Breast epithelium (tissue), 4 donors: ENCODE data around the gene ARFGEF2. TPM values are rescaled to one million over a fixed set of nuclear protein-coding genes. Genes with fewer than 3 reads are reported as not detected.

Experiments
- DNase-seq, 2 donors: peaks; one replicate each; pipeline ENCODE4 v3.0.0-alpha.2; 2019; ENCODE audit warnings: low spot score in 2 of 2
- H3K27ac ChIP-seq, 2 donors: fragments of 200-600 bp; sonication (generic) in 1 of 2; one replicate each; pipeline ENCODE4 v1.5.1; 2016 to 2019; ENCODE audit warnings: mild to moderate bottlenecking in 1 of 2
- H3K27me3 ChIP-seq, 2 donors: fragments of 200-600 bp; sonication (generic) in 1 of 2; one replicate each; pipeline versions ENCODE4 v1.5.1 to v1.6.0; 2017 to 2019; ENCODE audit warnings: control low read depth in 1 of 2, mild to moderate bottlenecking in 1 of 2
- H3K36me3 ChIP-seq: fragments of 200-600 bp; one replicate; pipeline ENCODE4 v1.5.1; 2019
- H3K4me1 ChIP-seq, 2 donors: fragments of 200-600 bp; sonication (generic); one replicate each; pipeline ENCODE4 v1.5.1; 2016 to 2019; ENCODE audit warnings: control low read depth in 1 of 2
- H3K4me3 ChIP-seq, 3 donors: fragments of 200-600 bp; sonication (generic); 1 replicate in 2 of 3; 2 replicates in 1 of 3; pipeline ENCODE4 v1.5.1; 2016 to 2019; ENCODE audit warnings: mild to moderate bottlenecking in 3 of 3, moderate library complexity in 2 of 3
- H3K9me3 ChIP-seq, 2 donors: fragments of 200-600 bp; sonication (generic) in 1 of 2; one replicate each; pipeline ENCODE4 v1.5.1; 2016 to 2019; ENCODE audit warnings: control low read depth in 1 of 2
- CTCF ChIP-seq, 3 donors: fragments of 450-650 bp; IDR thresholded peaks; one replicate each; pipeline ENCODE4 v1.5.1; 2016 to 2017; ENCODE audit warnings: antibody characterized with exemption in 3 of 3, mild to moderate bottlenecking in 3 of 3, moderate library complexity in 3 of 3
- POLR2A ChIP-seq: fragments of 450-650 bp; IDR thresholded peaks from one replicate; pipeline ENCODE4 v1.6.1; 2016; ENCODE audit warnings: antibody characterized with exemption, mild to moderate bottlenecking, moderate library complexity
- POLR2AphosphoS5 ChIP-seq, 3 donors: sonication (generic); formaldehyde crosslinking; IDR thresholded peaks; one replicate each; pipeline ENCODE4 v1.6.1; 2017; ENCODE audit warnings: antibody characterized with exemption in 3 of 3
- intact Hi-C: fragments of 100-400 bp; cut with DNase I; formaldehyde crosslinking; loops from one replicate; pipeline ENCODE4 v1.15.1; 2023; ENCODE audit warnings: low total_unique reads
- total RNA-seq, 3 donors: library from RNA; depleted of rRNA; stranded (reverse); fragments of >200 nt; gene quantifications; one replicate each; pipeline ENCODE4 v1.1.0, GENCODE V29; 2016

Gene ARFGEF2
- total RNA-seq, 3 donors from 2014 or later, result 37.1 to 61.6 (median 42.3) TPM

GRCh38 chr20:48906221-48906877 is 15.2 kb upstream of the ARFGEF2 start:
- Histone ChIP-seq H3K27ac (no peak overlapping the region), H3K4me1 (no peaks in the 10 kb centered on the region), H3K4me3 (no peak overlapping the region), H3K27me3 (no peaks in the 10 kb centered on the region), H3K36me3 (no peaks in the 10 kb centered on the region), H3K9me3 (peaks cover 0 to 3% of the 10 kb centered on the region in 2 donors)
- no peak for TF ChIP-seq CTCF (IDR thresholded peaks at IDR 0.05)
- no peak for TF ChIP-seq POLR2A
- no peak for TF ChIP-seq POLR2AphosphoS5 (IDR thresholded peaks at IDR 0.05)
- intact Hi-C loops, result loop anchor here (5.0 kb wide), 1 partner anchor 249 kb away; no protein-coding TSS in a partner anchor
- no peak for DNase-seq

GRCh38 chr20:48908656-48909319 is 12.7 kb upstream of the ARFGEF2 start:
- no peak for DNase-seq
- Histone ChIP-seq H3K4me1 (no peaks in the 10 kb centered on the region), H3K4me3 (no peak overlapping the region), H3K9me3 (peaks cover 0 to 3% of the 10 kb centered on the region in 2 donors), H3K27ac (no peak overlapping the region), H3K36me3 (no peaks in the 10 kb centered on the region), H3K27me3 (no peaks in the 10 kb centered on the region)
- TF ChIP-seq CTCF (IDR thresholded peaks at IDR 0.05) (no peak), POLR2A (no peak), POLR2AphosphoS5 (IDR thresholded peaks at IDR 0.05) (no peak)
- intact Hi-C loops, result loop anchor here (5.0 kb wide), 1 partner anchor 251 kb away; no protein-coding TSS in a partner anchor

- Histone ChIP-seq H3K4me1 (no peaks in the 10 kb centered on the region), H3K9me3 (peaks cover 0 to 3% of the 10 kb centered on the region in 2 donors), H3K27me3 (no peaks in the 10 kb centered on the region), H3K27ac (no peak overlapping the region), H3K36me3 (no peaks in the 10 kb centered on the region), H3K4me3 (no peak overlapping the region)
- TF ChIP-seq POLR2AphosphoS5 (IDR thresholded peaks at IDR 0.05) (no peak), CTCF (IDR thresholded peaks at IDR 0.05) (no peak), POLR2A (no peak)
- intact Hi-C loops, result loop anchor here (5.0 kb wide), 1 partner anchor 253 kb away; no protein-coding TSS in a partner anchor
- no peak for DNase-seq
These were observed 11.6 kb upstream of the ARFGEF2 start for GRCh38 chr20:48909910-48910309.

GRCh38 chr20:48910347-48910781 is 11.1 kb upstream of the ARFGEF2 start:
- intact Hi-C loops, result no loop called here
- Histone ChIP-seq H3K27me3 (no peaks in the 10 kb centered on the region), H3K9me3 (peaks cover 0 to 3% of the 10 kb centered on the region in 2 donors), H3K4me1 (no peaks in the 10 kb centered on the region), H3K36me3 (no peaks in the 10 kb centered on the region), H3K4me3 (no peak overlapping the region), H3K27ac (no peak overlapping the region)
- DNase-seq, result no peak
- no peak for TF ChIP-seq CTCF (IDR thresholded peaks at IDR 0.05)
- TF ChIP-seq POLR2AphosphoS5 (IDR thresholded peaks at IDR 0.05), result no peak
- no peak for TF ChIP-seq POLR2A

- TF ChIP-seq POLR2A, result no peak
- no peak for TF ChIP-seq CTCF (IDR thresholded peaks at IDR 0.05)
- no peak for TF ChIP-seq POLR2AphosphoS5 (IDR thresholded peaks at IDR 0.05)
- no peaks in the 10 kb centered on the region for H3K4me1 ChIP-seq
- peaks cover 0 to 3% of the 10 kb centered on the region in 2 donors for H3K9me3 ChIP-seq
- H3K27ac ChIP-seq, result no peak overlapping the region
- intact Hi-C loops, result no loop called here
- no peak overlapping the region for H3K4me3 ChIP-seq
- no peaks in the 10 kb centered on the region for H3K36me3 ChIP-seq
- no peaks in the 10 kb centered on the region for H3K27me3 ChIP-seq
- no peak for DNase-seq
These were observed 9.4 kb upstream of the ARFGEF2 start for GRCh38 chr20:48912065-48912464.
